ENCODE measurements around the gene SMG9. TPM values are rescaled to one million over a fixed set of nuclear protein-coding genes. Genes with fewer than 3 reads are reported as not detected.
A peak's percentile ranks its signal among the peaks of the same experiment; 100 is the strongest.
"Not testable (repeated sequence)": the region's sequence is repeated elsewhere in the genome, so short reads cannot be mapped to it uniquely, and the experiment has no call there.

Gene SMG9
- total RNA-seq, 1 experiment from 2014 or later: 49.9 TPM

DNA sequence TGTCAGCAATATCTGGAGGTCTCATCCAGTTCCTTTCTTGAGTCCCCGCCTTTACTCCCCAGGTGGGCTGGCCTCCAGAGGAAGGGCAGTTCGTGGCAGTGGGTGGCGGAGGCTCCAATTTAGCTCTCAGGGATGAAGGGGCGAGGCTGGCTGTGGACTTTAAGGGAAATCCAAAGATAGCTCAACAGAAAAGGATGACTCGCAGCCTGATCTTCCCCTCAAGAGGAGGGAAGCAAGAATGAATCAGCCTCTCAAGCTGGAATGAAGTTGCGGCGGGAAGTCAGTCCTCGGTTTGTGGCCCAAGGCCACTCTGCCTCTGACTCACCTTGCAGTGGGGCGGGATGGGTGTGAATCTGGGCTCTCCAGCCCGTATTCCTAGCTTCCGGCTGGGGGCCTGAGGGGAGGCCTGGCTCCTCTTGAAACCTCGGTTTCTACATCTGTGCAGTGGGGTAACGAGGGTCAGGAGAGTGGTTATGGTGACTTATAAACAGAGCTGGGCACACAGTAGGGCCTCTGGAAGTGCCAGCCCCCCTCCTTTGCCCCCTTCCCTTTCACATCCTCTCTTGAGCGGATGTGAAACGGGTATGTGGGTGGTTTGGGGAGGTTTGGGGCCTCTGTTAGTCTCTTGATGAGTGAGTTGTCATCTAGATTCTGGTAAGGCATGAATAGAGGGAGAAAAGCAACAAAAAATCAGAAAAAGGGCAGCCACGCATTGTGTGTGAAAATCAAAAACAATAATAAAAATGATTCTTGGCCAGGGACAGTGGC, 10.5 kb upstream of the SMG9 start:
- H3K4me1 ChIP-seq (ENCODE audit: control insufficient read depth, insufficient read depth, low read length): peaks cover 19% of the 10 kb centered on the region
- no peaks in the 10 kb centered on the region for H3K27me3 ChIP-seq (ENCODE audit: control insufficient read depth, insufficient read depth, low read length)
- no peak overlapping the region for H3K4me3 ChIP-seq (ENCODE audit: low read depth in 2 of 2, low read length in 2 of 2)
- no peaks in the 10 kb centered on the region for H3K9me3 ChIP-seq (ENCODE audit: control insufficient read depth, insufficient read depth, low read depth, low read length)
- intact Hi-C loops (cut with micrococcal nuclease; ENCODE audit: unreplicated experiment) (no loop called here), in situ Hi-C loops (cut with HindIII; ENCODE audit: low pct_unique_long_range_greater_than_20kb, low sequenced_read_pairs) (no loop called here)
- TF ChIP-seq POLR2AphosphoS5 (IDR thresholded peaks at IDR 0.05; ENCODE audit: low read depth, low read length) (peak; percentile 31; the same call in 1 of the 2 replicates), REST (IDR thresholded peaks at IDR 0.05; ENCODE audit: insufficient read depth in 1 of 2, low read depth in 2 of 2, low read length in 1 of 2) (no peak)
- ChIA-PET CTCF (interaction anchor here (0.6 to 1.5 kb wide), 4 partner anchors 12 to 725 kb away, joined by 3 to 9 read pairs (median 5); partner anchors contain the start of gene KCNN4), POLR2A (interaction anchor here (0.6 kb wide), 1 partner anchor 1966 kb away, joined by 6 read pairs; the partner anchor contains the start of gene FBXO46)
- 0 out of 2 replicates have a peak, but pooled peaks cover 3% of the 10 kb centered on the region for H3K36me3 ChIP-seq (ENCODE audit: control insufficient read depth, insufficient read depth, low read length)
- DNase-seq (ENCODE audit: low read depth, low spot score) (no peak), ATAC-seq (peak; percentile 88)
- H3K27ac ChIP-seq (ENCODE audit: low read length): peak overlapping the region; percentile 81
- BruUV-seq (replicated peaks): no TSS peak

GRCh38 chr19:43764684-43765083, 9.9 kb upstream of the SMG9 start:
- H3K27me3 ChIP-seq (ENCODE audit: control insufficient read depth, insufficient read depth, low read length); CTCF ChIA-PET; BruUV-seq (replicated peaks); H3K4me3 ChIP-seq (ENCODE audit: low read depth in 2 of 2, low read length in 2 of 2); in situ Hi-C loops (cut with HindIII; ENCODE audit: low pct_unique_long_range_greater_than_20kb, low sequenced_read_pairs); intact Hi-C loops (cut with micrococcal nuclease; ENCODE audit: unreplicated experiment); DNase-seq (ENCODE audit: low read depth, low spot score); H3K36me3 ChIP-seq (ENCODE audit: control insufficient read depth, insufficient read depth, low read length); POLR2A ChIA-PET; H3K9me3 ChIP-seq (ENCODE audit: control insufficient read depth, insufficient read depth, low read depth, low read length): not testable (repeated sequence)
- peak overlapping the region; percentile 81 for H3K27ac ChIP-seq (ENCODE audit: low read length)
- H3K4me1 ChIP-seq (ENCODE audit: control insufficient read depth, insufficient read depth, low read length): peaks cover 19% of the 10 kb centered on the region
- ATAC-seq: peak; percentile 32

GRCh38 chr19:43763473-43763939, 8.7 kb upstream of the SMG9 start:
- Histone ChIP-seq H3K36me3 (ENCODE audit: control insufficient read depth, insufficient read depth, low read length) (no peaks in the 10 kb centered on the region), H3K27ac (ENCODE audit: low read length) (0 out of 2 replicates have a peak overlapping the region, but pooled peaks have one; percentile 7), H3K27me3 (ENCODE audit: control insufficient read depth, insufficient read depth, low read length) (no peaks in the 10 kb centered on the region), H3K4me1 (ENCODE audit: control insufficient read depth, insufficient read depth, low read length) (peaks cover 23% of the 10 kb centered on the region), H3K4me3 (ENCODE audit: low read depth in 2 of 2, low read length in 2 of 2) (no peak overlapping the region), H3K9me3 (ENCODE audit: control insufficient read depth, insufficient read depth, low read depth, low read length) (no peaks in the 10 kb centered on the region)
- DNase-seq (ENCODE audit: low read depth, low spot score) (no peak), ATAC-seq (no peak)
- TF ChIP-seq SIN3A (IDR thresholded peaks at IDR 0.05; ENCODE audit: borderline replicate concordance, insufficient read depth, low read depth, low read length): no peak
- no peak for TF ChIP-seq POLR2AphosphoS5 (IDR thresholded peaks at IDR 0.05; ENCODE audit: low read depth, low read length)
- TF ChIP-seq, protein P1, sequence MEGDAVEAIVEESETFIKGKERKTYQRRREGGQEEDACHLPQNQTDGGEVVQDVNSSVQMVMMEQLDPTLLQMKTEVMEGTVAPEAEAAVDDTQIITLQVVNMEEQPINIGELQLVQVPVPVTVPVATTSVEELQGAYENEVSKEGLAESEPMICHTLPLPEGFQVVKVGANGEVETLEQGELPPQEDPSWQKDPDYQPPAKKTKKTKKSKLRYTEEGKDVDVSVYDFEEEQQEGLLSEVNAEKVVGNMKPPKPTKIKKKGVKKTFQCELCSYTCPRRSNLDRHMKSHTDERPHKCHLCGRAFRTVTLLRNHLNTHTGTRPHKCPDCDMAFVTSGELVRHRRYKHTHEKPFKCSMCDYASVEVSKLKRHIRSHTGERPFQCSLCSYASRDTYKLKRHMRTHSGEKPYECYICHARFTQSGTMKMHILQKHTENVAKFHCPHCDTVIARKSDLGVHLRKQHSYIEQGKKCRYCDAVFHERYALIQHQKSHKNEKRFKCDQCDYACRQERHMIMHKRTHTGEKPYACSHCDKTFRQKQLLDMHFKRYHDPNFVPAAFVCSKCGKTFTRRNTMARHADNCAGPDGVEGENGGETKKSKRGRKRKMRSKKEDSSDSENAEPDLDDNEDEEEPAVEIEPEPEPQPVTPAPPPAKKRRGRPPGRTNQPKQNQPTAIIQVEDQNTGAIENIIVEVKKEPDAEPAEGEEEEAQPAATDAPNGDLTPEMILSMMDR (IDR thresholded peaks at IDR 0.05): no peak
- TF ChIP-seq REST (IDR thresholded peaks at IDR 0.05; ENCODE audit: insufficient read depth in 1 of 2, low read depth in 2 of 2, low read length in 1 of 2): no peak
- no peak for TF ChIP-seq TCF7L2 (IDR thresholded peaks at IDR 0.05; ENCODE audit: low read depth, low read length)
- in situ Hi-C loops (cut with HindIII; ENCODE audit: low pct_unique_long_range_greater_than_20kb, low sequenced_read_pairs) (no loop called here), intact Hi-C loops (cut with micrococcal nuclease; ENCODE audit: unreplicated experiment) (no loop called here)
- ChIA-PET POLR2A (no interaction called here), CTCF (interaction anchor here (0.8 kb wide), 1 partner anchor 26 kb away, joined by 3 read pairs; no protein-coding TSS in a partner anchor)
- no TSS peak for BruUV-seq (replicated peaks)
